ENCODE data around the gene DCLK1. TPM values are rescaled to one million over a fixed set of nuclear protein-coding genes. Genes with fewer than 3 reads are reported as not detected.

DCLK1 gene
- total RNA-seq, 4 donors from 2014 or later, result 11.9 to 26.4 (median 15.5) TPM

DNA sequence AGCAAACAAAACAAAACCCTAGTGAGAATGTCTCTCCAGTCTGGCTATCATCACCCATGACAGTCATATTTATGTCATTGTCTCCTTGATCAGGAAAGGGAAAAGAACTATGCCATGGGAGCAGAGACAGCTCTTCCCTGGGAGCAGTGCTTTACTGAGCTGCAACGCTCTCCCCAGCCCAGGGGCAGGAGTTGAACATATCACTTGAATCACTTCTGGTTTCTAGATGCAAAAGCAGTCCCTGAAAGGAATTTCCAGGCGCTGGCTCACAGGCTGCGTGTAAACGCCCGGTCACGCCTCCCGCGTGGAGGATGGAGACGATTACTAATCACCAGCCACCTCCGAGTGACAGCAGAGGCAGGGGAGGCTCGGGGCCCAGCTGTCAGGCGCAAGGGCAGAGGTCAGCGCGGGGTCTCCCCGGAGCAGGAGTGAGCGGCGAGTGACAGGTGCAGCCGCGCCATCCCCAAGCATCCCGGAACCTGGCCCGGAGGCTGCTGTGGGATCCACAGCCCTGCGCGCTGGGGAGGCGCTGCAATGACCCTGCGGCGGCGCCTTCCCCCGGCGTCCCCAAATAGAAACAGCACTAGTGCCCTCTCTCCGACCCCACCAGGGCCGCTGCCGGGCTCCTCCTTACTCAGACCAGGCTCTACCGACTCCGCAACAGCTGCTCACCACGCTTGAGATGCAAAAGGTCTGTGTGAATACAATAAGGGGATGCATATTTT, 23.5 kb upstream of the DCLK1 start:
- Histone ChIP-seq H3K27me3 (no peaks in the 10 kb centered on the region), H3K27ac (no peak overlapping the region), H3K4me1 (no peaks in the 10 kb centered on the region), H3K4me3 (replicated peaks in 1 of 3) (no peak overlapping the region), H3K9me3 (no peaks in the 10 kb centered on the region), H3K36me3 (no peaks in the 10 kb centered on the region)
- no peak for DNase-seq
- WGBS, 2 donors, result 29 to 47% methylated on average over 5 to 11 of the region's 35 CpGs
- intact Hi-C loops (cut with DNase I), result no loop called here
- no peak for TF ChIP-seq POLR2A (IDR thresholded peaks at IDR 0.05)
- TF ChIP-seq, protein P1, sequence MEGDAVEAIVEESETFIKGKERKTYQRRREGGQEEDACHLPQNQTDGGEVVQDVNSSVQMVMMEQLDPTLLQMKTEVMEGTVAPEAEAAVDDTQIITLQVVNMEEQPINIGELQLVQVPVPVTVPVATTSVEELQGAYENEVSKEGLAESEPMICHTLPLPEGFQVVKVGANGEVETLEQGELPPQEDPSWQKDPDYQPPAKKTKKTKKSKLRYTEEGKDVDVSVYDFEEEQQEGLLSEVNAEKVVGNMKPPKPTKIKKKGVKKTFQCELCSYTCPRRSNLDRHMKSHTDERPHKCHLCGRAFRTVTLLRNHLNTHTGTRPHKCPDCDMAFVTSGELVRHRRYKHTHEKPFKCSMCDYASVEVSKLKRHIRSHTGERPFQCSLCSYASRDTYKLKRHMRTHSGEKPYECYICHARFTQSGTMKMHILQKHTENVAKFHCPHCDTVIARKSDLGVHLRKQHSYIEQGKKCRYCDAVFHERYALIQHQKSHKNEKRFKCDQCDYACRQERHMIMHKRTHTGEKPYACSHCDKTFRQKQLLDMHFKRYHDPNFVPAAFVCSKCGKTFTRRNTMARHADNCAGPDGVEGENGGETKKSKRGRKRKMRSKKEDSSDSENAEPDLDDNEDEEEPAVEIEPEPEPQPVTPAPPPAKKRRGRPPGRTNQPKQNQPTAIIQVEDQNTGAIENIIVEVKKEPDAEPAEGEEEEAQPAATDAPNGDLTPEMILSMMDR (IDR thresholded peaks at IDR 0.05), result no peak

DNA sequence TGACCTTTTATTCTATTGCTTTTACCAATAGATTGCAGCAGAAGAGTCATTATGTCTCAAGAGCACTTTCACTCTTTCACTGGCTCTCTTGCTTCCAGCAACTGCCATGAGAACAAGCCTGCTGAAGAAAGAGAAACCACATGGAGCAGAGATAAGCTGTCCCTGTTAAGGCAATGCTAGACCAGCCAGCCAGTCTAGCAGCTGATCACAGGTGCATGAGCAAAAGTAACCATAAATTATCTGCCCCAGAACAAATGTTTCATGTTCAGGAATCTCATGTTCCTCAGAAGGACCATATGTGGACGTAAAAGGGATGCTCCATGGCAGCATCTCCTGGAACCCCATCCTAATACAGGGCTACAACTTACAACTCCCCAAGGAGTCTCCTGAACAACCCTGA, 20.4 kb upstream of the DCLK1 start:
- Histone ChIP-seq H3K4me1 (no peaks in the 10 kb centered on the region), H3K4me3 (replicated peaks in 1 of 3) (no peak overlapping the region), H3K27ac (no peak overlapping the region), H3K36me3 (no peaks in the 10 kb centered on the region), H3K9me3 (no peaks in the 10 kb centered on the region), H3K27me3 (no peaks in the 10 kb centered on the region)
- 86 to 93% methylated on average over 1 of the region's 1 CpG for WGBS, 2 donors
- intact Hi-C loops (cut with DNase I), result no loop called here
- TF ChIP-seq, protein P1 (IDR thresholded peaks at IDR 0.05), result no peak
- TF ChIP-seq POLR2A (IDR thresholded peaks at IDR 0.05), result no peak
- DNase-seq, result no peak

DNA sequence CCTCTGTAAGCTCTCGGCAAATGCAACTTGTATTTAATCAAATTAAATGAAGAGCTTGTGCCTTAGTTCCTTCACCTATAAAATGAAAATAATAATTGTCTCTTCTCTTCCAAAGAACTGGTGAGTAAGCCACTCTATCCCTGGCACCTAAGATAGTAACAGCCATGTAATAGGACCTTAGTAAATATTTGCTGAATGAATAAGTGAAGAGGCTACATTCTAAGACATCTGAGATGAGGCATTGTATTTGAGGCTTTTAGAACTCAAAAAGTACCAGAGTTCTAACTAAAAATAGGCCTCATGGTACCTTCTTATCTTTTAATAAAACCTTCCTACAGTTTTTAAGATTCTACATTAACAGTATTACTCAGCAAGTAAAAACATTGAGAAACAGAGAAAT, 17.3 kb upstream of the DCLK1 start:
- Histone ChIP-seq H3K36me3 (no peaks in the 10 kb centered on the region), H3K4me1 (no peaks in the 10 kb centered on the region), H3K27me3 (no peaks in the 10 kb centered on the region), H3K27ac (no peak overlapping the region), H3K9me3 (no peaks in the 10 kb centered on the region), H3K4me3 (replicated peaks in 1 of 3) (no peak overlapping the region)
- no peak for DNase-seq
- intact Hi-C loops (cut with DNase I), result no loop called here
- WGBS, 2 donors, result 88 to 94% methylated on average over 1 of the region's 1 CpG
- TF ChIP-seq, protein P1 (IDR thresholded peaks at IDR 0.05), result no peak
- TF ChIP-seq POLR2A (IDR thresholded peaks at IDR 0.05), result no peak

DNA sequence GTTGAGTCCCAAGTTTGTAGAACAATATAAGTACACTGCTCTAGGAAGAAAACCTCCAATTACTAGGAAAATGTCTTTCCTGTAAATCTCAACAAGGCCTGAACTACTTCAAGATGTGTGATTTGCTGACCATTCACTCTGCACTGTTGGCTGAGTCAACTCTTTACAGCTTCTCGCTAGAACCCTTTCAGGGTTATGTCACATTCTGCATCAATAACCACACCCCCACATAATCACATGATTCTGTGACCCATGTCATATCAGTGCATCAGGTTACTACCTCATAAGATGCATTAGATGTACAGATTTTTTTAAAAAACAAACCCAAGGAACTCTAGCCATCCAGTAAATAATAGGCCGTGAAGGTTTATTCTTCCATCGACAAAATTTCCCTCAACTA, 16.1 kb upstream of the DCLK1 start:
- no peaks in the 10 kb centered on the region for H3K27me3 ChIP-seq
- H3K27ac ChIP-seq, result no peak overlapping the region
- no peaks in the 10 kb centered on the region for H3K4me1 ChIP-seq
- no peak for DNase-seq
- intact Hi-C loops (cut with DNase I), result no loop called here
- H3K9me3 ChIP-seq, result no peaks in the 10 kb centered on the region
- 91% methylated on average over 3 of the region's 3 CpGs for WGBS, 2 donors
- no peak for TF ChIP-seq POLR2A (IDR thresholded peaks at IDR 0.05)
- TF ChIP-seq, protein P1 (IDR thresholded peaks at IDR 0.05), result no peak
- no peak overlapping the region for H3K4me3 ChIP-seq (replicated peaks in 1 of 3)
- H3K36me3 ChIP-seq, result no peaks in the 10 kb centered on the region

DNA sequence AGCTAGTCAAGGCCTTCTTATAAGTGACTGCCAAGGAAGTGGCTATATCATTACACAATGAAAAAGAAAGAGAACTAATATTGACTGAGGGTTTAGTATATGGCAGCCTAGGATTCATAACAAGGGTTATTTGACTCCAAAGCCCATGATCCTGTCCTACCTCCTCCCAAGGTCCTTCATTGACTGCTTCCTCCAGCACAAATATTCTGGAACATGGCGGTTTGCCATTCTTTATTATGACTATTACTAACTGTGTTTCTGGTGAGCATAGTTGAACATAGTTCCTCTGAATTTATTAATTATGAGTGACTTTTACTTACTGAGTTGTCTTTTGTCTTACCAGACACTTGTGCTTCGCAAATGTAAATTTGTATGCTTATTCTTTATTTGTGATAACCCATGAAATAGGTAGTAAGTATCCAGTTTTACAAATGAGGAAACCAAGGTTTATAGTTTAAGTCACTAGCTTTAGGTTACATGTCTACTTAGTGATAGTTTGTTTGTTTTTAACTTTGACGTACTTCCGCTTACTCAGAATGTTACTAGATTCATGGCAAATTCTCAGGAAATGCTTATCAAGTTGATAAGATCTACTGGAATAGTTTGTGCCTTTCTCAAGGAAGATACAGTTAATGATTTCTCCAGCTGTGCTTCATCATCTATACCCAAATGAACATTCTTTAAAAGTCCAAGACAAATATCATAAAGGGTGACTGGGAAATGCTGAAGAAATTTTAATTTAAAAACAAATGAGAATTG, 15.5 kb upstream of the DCLK1 start:
- intact Hi-C loops (cut with DNase I), result no loop called here
- H3K27ac ChIP-seq, result no peak overlapping the region

More for the DNA sequence above, 15.5 kb upstream of the DCLK1 start:
- no peaks in the 10 kb centered on the region for H3K4me1 ChIP-seq
- no peaks in the 10 kb centered on the region for H3K27me3 ChIP-seq
- no peak overlapping the region for H3K4me3 ChIP-seq (replicated peaks in 1 of 3)
- no peaks in the 10 kb centered on the region for H3K9me3 ChIP-seq
- no peaks in the 10 kb centered on the region for H3K36me3 ChIP-seq
- TF ChIP-seq, protein P1 (IDR thresholded peaks at IDR 0.05), result no peak
- no peak for TF ChIP-seq POLR2A (IDR thresholded peaks at IDR 0.05)
- WGBS, 2 donors, result 76 to 92% methylated on average over 4 of the region's 4 CpGs
- no peak for DNase-seq
